GM12891 (cell line): Measurements from ENCODE around the gene THAP3.
A peak's percentile ranks its signal among the peaks of the same experiment; 100 is the strongest.

Experiments
- PAX5 ChIP-seq: IDR thresholded peaks from 2 replicates; pipeline ENCODE4 v1.6.1; 2011; ENCODE audit warnings: low read length, moderate library complexity, mild to moderate bottlenecking; ENCODE audit not compliant: insufficient read depth, severe bottlenecking
- POLR2A ChIP-seq: IDR thresholded peaks from 2 replicates; pipeline ENCODE4 v1.6.1; 2011; ENCODE audit warnings: low read depth, low read length, control low read depth
- POLR2AphosphoS5 ChIP-seq: IDR thresholded peaks from 2 replicates; pipeline ENCODE4 v1.6.1; 2011; ENCODE audit warnings: low read depth, low read length, control low read depth
- POU2F2 ChIP-seq: IDR thresholded peaks from 2 replicates; pipeline ENCODE4 v1.6.1; 2011; ENCODE audit warnings: low read depth, mild to moderate bottlenecking, control low read depth, low read length, moderate library complexity
- SPI1 ChIP-seq: IDR thresholded peaks from 2 replicates; pipeline ENCODE4 v1.6.1; 2011; ENCODE audit warnings: low read depth, low read length, control low read depth
- TAF1 ChIP-seq: IDR thresholded peaks from 2 replicates; pipeline ENCODE4 v1.6.1; 2011; ENCODE audit warnings: low read depth, low read length, control low read depth

- 0 out of 2 replicates have a peak, but pooled peaks have one; percentile 12 for TF ChIP-seq POLR2A
- peak; percentile 41 for TF ChIP-seq SPI1
- TF ChIP-seq POLR2AphosphoS5: no peak
- no peak for TF ChIP-seq TAF1
- no peak for TF ChIP-seq PAX5
- TF ChIP-seq POU2F2: no peak
Measured at GRCh38 chr1:6582370-6582769, 42.3 kb upstream of the THAP3 start.
